K562 (cell line): ENCODE data around the gene DZIP3. TPM values are rescaled to one million over a fixed set of nuclear protein-coding genes. Genes with fewer than 3 reads are reported as not detected.

Source experiments
- ATAC-seq: fragments of 200-7000 bp; cut with Tn5 transposase; 3 replicates; pipeline ENCODE4 v1.9.1; 2020; ENCODE audit warnings: moderate library complexity
- BruUV-seq: library from RNA; stranded (reverse); fragments of 400-500 nt; replicated peaks from 2 replicates; lab custom pipeline; 2021; lab: Mats Ljungman, UMichigan
- CTCF ChIA-PET: fragments of 300-600 bp; formaldehyde crosslinking; extraction: SDS; loops from one replicate; lab custom pipeline; 2021; ENCODE audit warnings: low intra/inter-chr PET ratio; lab: Yijun Ruan, JAX
- POLR2A ChIA-PET: fragments of 300-600, 350-650 bp; sonication (Branson Sonifier 250); formaldehyde crosslinking; extraction: SDS; loops from one replicate; lab custom pipeline; 2021; ENCODE audit warnings: antibody characterized with exemption, inconsistent platforms; lab: Yijun Ruan, JAX
- DNase-seq, 4 experiments: peaks; one replicate each; pipeline versions ENCODE4 v3.0.0 to v3.0.0-alpha.2; 2011 to 2018; ENCODE audit warnings: low spot score in 3 of 4, mixed read lengths in 3 of 4; ENCODE audit errors: extremely low read depth in 1 of 4
- FAIRE-seq: peaks from 2 replicates; lab custom pipeline; 2011; peaks lifted over from hg19 to GRCh38; lab: Jason Lieb, UNC
- H2AFZ ChIP-seq: 2 replicates; pipeline ENCODE4 v1.6.0; 2011; ENCODE audit warnings: low read depth, low read length, control low read depth, inconsistent platforms
- H3K27ac ChIP-seq: fragments of 200-600 bp; 3 replicates; pipeline ENCODE4 v1.8.0; 2011; ENCODE audit warnings: low read depth, mild to moderate bottlenecking, control low read depth, inconsistent platforms, low read length, moderate library complexity, mixed read lengths; ENCODE audit errors: extremely low read depth
- H3K27me3 ChIP-seq, 2 experiments: fragments of 300-600 bp in 1 of 2; 2 replicates in 1 of 2; 3 replicates in 1 of 2; pipeline versions ENCODE4 v1.6.0 to v1.8.0; 2011; ENCODE audit warnings: inconsistent platforms in 2 of 2, low read length in 2 of 2, mild to moderate bottlenecking in 1 of 2, mixed read lengths in 1 of 2, moderate library complexity in 1 of 2; ENCODE audit not compliant: control insufficient read depth in 2 of 2, insufficient read depth in 2 of 2
- H3K36me3 ChIP-seq: fragments of 300-600 bp; 3 replicates; pipeline ENCODE4 v1.8.0; 2011; ENCODE audit warnings: mild to moderate bottlenecking, low read length, inconsistent platforms; ENCODE audit not compliant: control insufficient read depth, insufficient read depth
- H3K4me1 ChIP-seq, 2 experiments: fragments of 200-600 bp in 1 of 2; replicated peaks in 1 of 2; 2 replicates in 1 of 2; 3 replicates in 1 of 2; pipeline versions ENCODE4 v1.5.1 to v1.8.0; 2011; ENCODE audit warnings: inconsistent platforms in 2 of 2, low read length in 2 of 2, mild to moderate bottlenecking in 1 of 2, mixed read lengths in 1 of 2, moderate library complexity in 1 of 2; ENCODE audit not compliant: control insufficient read depth in 2 of 2, insufficient read depth in 2 of 2
- H3K4me2 ChIP-seq: 2 replicates; pipeline ENCODE4 v1.6.1; 2011; ENCODE audit warnings: low read length, control low read depth, inconsistent platforms, mixed read lengths; ENCODE audit not compliant: insufficient read depth
- H3K4me3 ChIP-seq: fragments of 200-600 bp; sonication (generic), shearing (Covaris generic); 2 replicates; pipeline ENCODE4 v1.5.1; 2016; ENCODE audit warnings: control low read depth, inconsistent platforms
- H3K79me2 ChIP-seq: fragments of 200-600 bp; 3 replicates; pipeline ENCODE4 v1.8.0; 2011; ENCODE audit warnings: low read length, inconsistent platforms; ENCODE audit not compliant: control insufficient read depth, insufficient read depth
- H3K9ac ChIP-seq, 2 experiments: 2 replicates each; pipeline versions ENCODE4 v1.6.0 to v1.6.1; 2011; ENCODE audit warnings: low read depth in 2 of 2, low read length in 2 of 2, control low read depth in 1 of 2, inconsistent platforms in 1 of 2, mild to moderate bottlenecking in 1 of 2, mixed read lengths in 1 of 2; ENCODE audit not compliant: insufficient read depth in 1 of 2
- H3K9me1 ChIP-seq: one replicate; pipeline ENCODE4 v1.6.0; 2011; ENCODE audit warnings: inconsistent platforms, mild to moderate bottlenecking, low read length, moderate library complexity; ENCODE audit not compliant: control insufficient read depth, insufficient read depth
- H3K9me3 ChIP-seq: replicated peaks from 2 replicates; pipeline ENCODE4 v1.5.1; 2011; ENCODE audit warnings: low read depth, low read length, inconsistent platforms; ENCODE audit not compliant: control insufficient read depth, insufficient read depth
- H4K20me1 ChIP-seq: replicated peaks from 2 replicates; pipeline ENCODE4 v1.6.1; 2011; ENCODE audit warnings: low read length, inconsistent platforms, mixed read lengths; ENCODE audit not compliant: control insufficient read depth, insufficient read depth
- CBFB ChIP-seq: sonication (generic); formaldehyde crosslinking; IDR thresholded peaks from 2 replicates; pipeline ENCODE4 v1.4.0; 2020; ENCODE audit warnings: mild to moderate bottlenecking, missing genetic modification reagents
- HLTF ChIP-seq: fragments of 450-650 bp; IDR thresholded peaks from 2 replicates; pipeline ENCODE4 v1.6.1; 2016
- KLF6 ChIP-seq: fragments of 250-450 bp; sonication (Bioruptor Pico); IDR thresholded peaks from 2 replicates; pipeline ENCODE4 v1.4.0; 2020; ENCODE audit warnings: mild to moderate bottlenecking, moderate library complexity, borderline replicate concordance
- L3MBTL2 ChIP-seq: fragments of 450-650 bp; IDR thresholded peaks from 2 replicates; pipeline ENCODE4 v1.6.1; 2016; ENCODE audit warnings: mild to moderate bottlenecking, moderate library complexity
- MEF2D ChIP-seq: conservative IDR thresholded peaks from 2 replicates; pipeline ENCODE4 v1.6.1; 2016; ENCODE audit warnings: low read depth, missing genetic modification characterization, missing compliant biosample characterization
- NRF1 ChIP-seq, 2 experiments: fragments of 450-650 bp; IDR thresholded peaks in 1 of 2; conservative IDR thresholded peaks in 1 of 2; 2 replicates each; pipeline ENCODE4 v1.6.1; 2014; ENCODE audit warnings: mild to moderate bottlenecking in 2 of 2
- PHF20 ChIP-seq: fragments of 450-650 bp; IDR thresholded peaks from 2 replicates; pipeline ENCODE4 v1.6.1; 2018; ENCODE audit not compliant: partially characterized antibody
- PTBP1 ChIP-seq: fragments of 200-400 bp; formaldehyde crosslinking; IDR thresholded peaks from 2 replicates; pipeline ENCODE4 v1.6.1; 2017; ENCODE audit warnings: low read depth, low read length
- SNIP1 ChIP-seq: fragments of 450-650 bp; IDR thresholded peaks from 2 replicates; pipeline ENCODE4 v1.7.1; 2017; ENCODE audit warnings: low read depth, mild to moderate bottlenecking
- TGIF2 ChIP-seq: sonication (generic); formaldehyde crosslinking; IDR thresholded peaks from 2 replicates; pipeline ENCODE4 v1.8.1; 2022; ENCODE audit warnings: mild to moderate bottlenecking, missing genetic modification reagents, moderate library complexity
- ZNF431 ChIP-seq: sonication (generic); formaldehyde crosslinking; IDR thresholded peaks from 2 replicates; pipeline ENCODE4 v1.8.0; 2022; ENCODE audit warnings: mild to moderate bottlenecking, missing genetic modification reagents
- ZNF589 ChIP-seq: fragments of 200-800 bp; sonication (Bioruptor generic); IDR thresholded peaks from 2 replicates; pipeline ENCODE4 v1.6.1; 2016; ENCODE audit warnings: low read depth, missing genetic modification characterization, missing compliant biosample characterization
- WGBS: fragments of 100-300 bp; shearing (Covaris generic); methylation state at CpG from one replicate; pipeline ENCODE4 v1.1.6; 2016; ENCODE audit warnings: low coverage, mixed read lengths; ENCODE audit not compliant: insufficient coverage; ENCODE audit errors: missing lambda C conversion rate; 5-methylcytosine and 5-hydroxymethylcytosine counted together
- in situ Hi-C: fragments of 300-500 bp; cut with MboI; formaldehyde crosslinking; loops from 4 replicates; pipeline ENCODE4 v1.15.0; 2018; ENCODE audit warnings: inconsistent platforms, mixed read lengths
- intact Hi-C: fragments of 100-400 bp; cut with micrococcal nuclease; formaldehyde crosslinking; loops from 2 replicates; pipeline ENCODE4 v1.14.2; 2022
- polyA plus RNA-seq, 8 experiments: library from polyadenylated mRNA; depleted of rRNA in 4 of 8; stranded (reverse) in 5 of 8; unstranded in 3 of 8; fragments of >200 nt; fragmentation: Nextera tagmentation in 2 of 8; fragmentation: Illumina TruSeq in 1 of 8; extraction: Ambion mirVana in 2 of 8; extraction: Trizol in 1 of 8; gene quantifications; 2 replicates each; pipeline versions ENCODE4 v1.2.1 to v1.2.3, GENCODE V29; 2011 to 2014; ENCODE audit warnings: inconsistent platforms in 1 of 8, missing spikeins in 1 of 8
- total RNA-seq, 7 experiments: library from RNA; depleted of rRNA in 6 of 7; stranded (reverse); fragments of >200 nt in 6 of 7; fragmentation: Illumina TruSeq in 2 of 7; extraction: Trizol in 2 of 7; gene quantifications; 2 replicates each; pipeline versions ENCODE4 v1.2.1 to v1.2.3, GENCODE V29; 2011 to 2021; ENCODE audit warnings: low replicate concordance in 1 of 7
- TF ChIP-seq, protein P1 (sequence below): sonication (generic); formaldehyde crosslinking; IDR thresholded peaks from 2 replicates; pipeline ENCODE4 v1.5.0; 2020; ENCODE audit warnings: missing genetic modification reagents
- TF ChIP-seq, protein P2 (sequence below): sonication (generic); formaldehyde crosslinking; IDR thresholded peaks from 2 replicates; pipeline ENCODE4 v1.8.1; 2023; ENCODE audit warnings: mild to moderate bottlenecking, missing genetic modification reagents

The DZIP3 gene
- total and polyA plus RNA-seq, 9 of the 15 experiments (the other 6 are each of a cell fraction or from before 2014, with no cell fraction given), result 3.5 to 9.7 (median 5.7) TPM

DNA sequence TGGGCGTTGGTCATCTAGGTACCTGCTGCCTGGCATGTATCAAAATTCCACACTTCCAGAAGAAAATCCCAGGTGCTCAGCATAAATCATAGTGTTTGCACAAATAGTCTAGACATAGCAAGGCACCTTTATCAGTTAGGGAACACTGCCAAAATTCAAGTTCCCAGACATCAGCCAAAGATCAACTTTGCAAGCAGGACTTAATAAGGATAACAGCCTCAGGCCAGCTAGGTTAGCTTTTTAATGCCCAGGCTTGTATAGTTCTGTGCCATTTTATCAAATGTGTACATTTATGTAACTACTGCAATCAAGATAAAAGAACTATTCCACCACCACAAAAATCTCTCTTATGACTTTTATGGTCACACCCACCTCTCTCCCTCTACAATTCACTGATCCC is 30.7 kb downstream of the DZIP3 start:
- 33% methylated on average over 1 of the region's 1 CpG for WGBS
- no peak overlapping the region for H3K4me3 ChIP-seq
- H3K4me1 ChIP-seq, result no peaks in the 10 kb centered on the region; a peak in 1 of 5 replicates
- no peak overlapping the region for H2AFZ ChIP-seq
- ChIA-PET POLR2A (no interaction called here), CTCF (no interaction called here)
- no peak for FAIRE-seq
- no peaks in the 10 kb centered on the region for H3K36me3 ChIP-seq
- in situ Hi-C loops, result no loop called here
- no peak overlapping the region for H3K4me2 ChIP-seq
- H3K9ac ChIP-seq, result no peak overlapping the region
- no peak for DNase-seq
- H3K27ac ChIP-seq, result no peak overlapping the region
- BruUV-seq, result no TSS peak
- no peaks in the 10 kb centered on the region for H3K9me1 ChIP-seq
- no peaks in the 10 kb centered on the region for H3K79me2 ChIP-seq
- H3K27me3 ChIP-seq, result no peaks in the 10 kb centered on the region
- no peaks in the 10 kb centered on the region for H3K9me3 ChIP-seq
- H4K20me1 ChIP-seq, result no peaks in the 10 kb centered on the region
- intact Hi-C loops, result no loop called here
- ATAC-seq, result no peak
- no peak for TF ChIP-seq PTBP1
- no peak for TF ChIP-seq MEF2D (tag)
- no peak for TF ChIP-seq NRF1 (conservative IDR thresholded peaks at IDR 0.05 in 1 of 2, IDR thresholded peaks at IDR 0.05 in 1 of 2)
- TF ChIP-seq HLTF, result no peak
- TF ChIP-seq CBFB (CRISPR knock-in tag), result no peak
- TF ChIP-seq ZNF589, result no peak
- TF ChIP-seq L3MBTL2, result no peak
- TF ChIP-seq SNIP1, result no peak
- no peak for TF ChIP-seq ZNF431 (CRISPR knock-in tag)
- TF ChIP-seq PHF20, result no peak
- TF ChIP-seq, protein P1, sequence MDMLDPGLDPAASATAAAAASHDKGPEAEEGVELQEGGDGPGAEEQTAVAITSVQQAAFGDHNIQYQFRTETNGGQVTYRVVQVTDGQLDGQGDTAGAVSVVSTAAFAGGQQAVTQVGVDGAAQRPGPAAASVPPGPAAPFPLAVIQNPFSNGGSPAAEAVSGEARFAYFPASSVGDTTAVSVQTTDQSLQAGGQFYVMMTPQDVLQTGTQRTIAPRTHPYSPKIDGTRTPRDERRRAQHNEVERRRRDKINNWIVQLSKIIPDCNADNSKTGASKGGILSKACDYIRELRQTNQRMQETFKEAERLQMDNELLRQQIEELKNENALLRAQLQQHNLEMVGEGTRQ (CRISPR knock-in tag), result no peak
- no peak for TF ChIP-seq KLF6 (CRISPR knock-in tag)
- no peak for TF ChIP-seq TGIF2 (CRISPR knock-in tag)
- TF ChIP-seq, protein P2, sequence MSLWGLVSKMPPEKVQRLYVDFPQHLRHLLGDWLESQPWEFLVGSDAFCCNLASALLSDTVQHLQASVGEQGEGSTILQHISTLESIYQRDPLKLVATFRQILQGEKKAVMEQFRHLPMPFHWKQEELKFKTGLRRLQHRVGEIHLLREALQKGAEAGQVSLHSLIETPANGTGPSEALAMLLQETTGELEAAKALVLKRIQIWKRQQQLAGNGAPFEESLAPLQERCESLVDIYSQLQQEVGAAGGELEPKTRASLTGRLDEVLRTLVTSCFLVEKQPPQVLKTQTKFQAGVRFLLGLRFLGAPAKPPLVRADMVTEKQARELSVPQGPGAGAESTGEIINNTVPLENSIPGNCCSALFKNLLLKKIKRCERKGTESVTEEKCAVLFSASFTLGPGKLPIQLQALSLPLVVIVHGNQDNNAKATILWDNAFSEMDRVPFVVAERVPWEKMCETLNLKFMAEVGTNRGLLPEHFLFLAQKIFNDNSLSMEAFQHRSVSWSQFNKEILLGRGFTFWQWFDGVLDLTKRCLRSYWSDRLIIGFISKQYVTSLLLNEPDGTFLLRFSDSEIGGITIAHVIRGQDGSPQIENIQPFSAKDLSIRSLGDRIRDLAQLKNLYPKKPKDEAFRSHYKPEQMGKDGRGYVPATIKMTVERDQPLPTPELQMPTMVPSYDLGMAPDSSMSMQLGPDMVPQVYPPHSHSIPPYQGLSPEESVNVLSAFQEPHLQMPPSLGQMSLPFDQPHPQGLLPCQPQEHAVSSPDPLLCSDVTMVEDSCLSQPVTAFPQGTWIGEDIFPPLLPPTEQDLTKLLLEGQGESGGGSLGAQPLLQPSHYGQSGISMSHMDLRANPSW, result no peak
